ENCODE measurements around the gene FAM98A. TPM values are rescaled to one million over a fixed set of nuclear protein-coding genes. Genes with fewer than 3 reads are reported as not detected.

Gene FAM98A
- total RNA-seq, 3 donors from 2014 or later (not counting 1 experiment from before 2014, with no cell fraction given): 17.3 to 32.9 (median 22.2) TPM

GRCh38 chr2:33583194-33583938 lies 15.7 kb downstream of the FAM98A start:
- no peak overlapping the region for H3K27ac ChIP-seq (ENCODE audit: low read length)
- H3K9me3 ChIP-seq (ENCODE audit: control insufficient read depth, insufficient read depth, low read length): no peaks in the 10 kb centered on the region
- no peak overlapping the region for H3K4me3 Mint-ChIP-seq
- peaks cover 39% of the 10 kb centered on the region for H3K36me3 ChIP-seq (ENCODE audit: control insufficient read depth, insufficient read depth, low read length)
- H3K4me1 Mint-ChIP-seq: no peaks in the 10 kb centered on the region
- no peak overlapping the region for H3K4me3 ChIP-seq (ENCODE audit: low read length)
- no peak overlapping the region for H3K27ac Mint-ChIP-seq
- H3K36me3 Mint-ChIP-seq: peaks cover 7% of the 10 kb centered on the region
- H3K4me1 ChIP-seq (ENCODE audit: control insufficient read depth, insufficient read depth, low read length): no peaks in the 10 kb centered on the region
- intact Hi-C loops (cut with micrococcal nuclease): loop anchor here (5.0 kb wide), 1 partner anchor 106 kb away; the partner anchor contains the start of gene RASGRP3
- no peaks in the 10 kb centered on the region for H3K27me3 Mint-ChIP-seq (ENCODE audit: low read depth in 2 of 2)
- DNase-seq (peak in 1 of 2 donors; percentile 71), ATAC-seq (peak in 2 of 3 donors; percentile 60 to 61)
- peak; percentile 77 for TF ChIP-seq CTCF (IDR thresholded peaks at IDR 0.05)
- no peaks in the 10 kb centered on the region for H3K27me3 ChIP-seq (ENCODE audit: control insufficient read depth, insufficient read depth, low read length)
- WGBS (ENCODE audit: insufficient coverage): 78% methylated on average over 1 of the region's 2 CpGs
- H3K9me3 Mint-ChIP-seq: no peaks in the 10 kb centered on the region

- DNase-seq: no peak
- no peak overlapping the region for H3K4me3 Mint-ChIP-seq
- no peaks in the 10 kb centered on the region for H3K27me3 ChIP-seq (ENCODE audit: control insufficient read depth, insufficient read depth, low read length)
- no peaks in the 10 kb centered on the region for H3K4me1 Mint-ChIP-seq
- no peaks in the 10 kb centered on the region for H3K9me3 ChIP-seq (ENCODE audit: control insufficient read depth, insufficient read depth, low read length)
- H3K27ac ChIP-seq (ENCODE audit: low read length): no peak overlapping the region
- H3K27ac Mint-ChIP-seq: no peak overlapping the region
- H3K9me3 Mint-ChIP-seq: no peaks in the 10 kb centered on the region
- no peaks in the 10 kb centered on the region for H3K4me1 ChIP-seq (ENCODE audit: control insufficient read depth, insufficient read depth, low read length)
- no peak overlapping the region for H3K4me3 ChIP-seq (ENCODE audit: low read length)
- H3K36me3 ChIP-seq (ENCODE audit: control insufficient read depth, insufficient read depth, low read length): peaks cover 30% of the 10 kb centered on the region
- WGBS (ENCODE audit: insufficient coverage): 55% methylated on average over 5 of the region's 5 CpGs
- no peak for ATAC-seq
- no peaks in the 10 kb centered on the region for H3K27me3 Mint-ChIP-seq (ENCODE audit: low read depth in 2 of 2)
- TF ChIP-seq CTCF (IDR thresholded peaks at IDR 0.05): no peak
- H3K36me3 Mint-ChIP-seq: peaks cover 5% of the 10 kb centered on the region
- intact Hi-C loops (cut with micrococcal nuclease): loop anchor here (5.0 kb wide), 1 partner anchor 105 kb away; the partner anchor contains the start of gene RASGRP3
These were observed 17.2 kb downstream of the FAM98A start for GRCh38 chr2:33581872-33582271.

GRCh38 chr2:33579227-33579626 lies 19.9 kb downstream of the FAM98A start:
- Mint-ChIP-seq H3K27me3 (ENCODE audit: low read depth in 2 of 2) (no peaks in the 10 kb centered on the region), H3K36me3 (no peaks in the 10 kb centered on the region), H3K27ac (no peak overlapping the region), H3K4me3 (no peak overlapping the region), H3K4me1 (no peaks in the 10 kb centered on the region), H3K9me3 (no peaks in the 10 kb centered on the region)
- Histone ChIP-seq H3K27ac (ENCODE audit: low read length) (no peak overlapping the region), H3K27me3 (ENCODE audit: control insufficient read depth, insufficient read depth, low read length) (no peaks in the 10 kb centered on the region), H3K9me3 (ENCODE audit: control insufficient read depth, insufficient read depth, low read length) (no peaks in the 10 kb centered on the region), H3K36me3 (ENCODE audit: control insufficient read depth, insufficient read depth, low read length) (peaks cover 7% of the 10 kb centered on the region), H3K4me1 (ENCODE audit: control insufficient read depth, insufficient read depth, low read length) (no peaks in the 10 kb centered on the region), H3K4me3 (ENCODE audit: low read length) (no peak overlapping the region)
- 97% methylated on average over 4 of the region's 5 CpGs for WGBS (ENCODE audit: insufficient coverage)
- DNase-seq: no peak
- no peak for ATAC-seq
- intact Hi-C loops (cut with micrococcal nuclease): no loop called here
- no peak for TF ChIP-seq CTCF (IDR thresholded peaks at IDR 0.05)
